ENCODE measurements around the gene ATP2A3.

- TF ChIP-seq CTCF (IDR thresholded peaks at IDR 0.05; ENCODE audit: poor library complexity), result no peak
- TF ChIP-seq EZH2 (IDR thresholded peaks at IDR 0.05; ENCODE audit: borderline replicate concordance), result no peak
These were observed 47.4 kb downstream of the ATP2A3 start for GRCh38 chr17:3916825-3917224.

Data from hepatocyte (in vitro differentiated cells).